GM18909 (cell line): ENCODE data around the gene SLC25A45.

Source experiments
- ATAC-seq: cut with Tn5 transposase; IDR thresholded peaks from one replicate; pipeline ENCODE4 v1.9.1; 2021; ENCODE audit warnings: mild to moderate bottlenecking; ENCODE audit not compliant: unreplicated experiment, poor library complexity

Gene SLC25A45

DNA sequence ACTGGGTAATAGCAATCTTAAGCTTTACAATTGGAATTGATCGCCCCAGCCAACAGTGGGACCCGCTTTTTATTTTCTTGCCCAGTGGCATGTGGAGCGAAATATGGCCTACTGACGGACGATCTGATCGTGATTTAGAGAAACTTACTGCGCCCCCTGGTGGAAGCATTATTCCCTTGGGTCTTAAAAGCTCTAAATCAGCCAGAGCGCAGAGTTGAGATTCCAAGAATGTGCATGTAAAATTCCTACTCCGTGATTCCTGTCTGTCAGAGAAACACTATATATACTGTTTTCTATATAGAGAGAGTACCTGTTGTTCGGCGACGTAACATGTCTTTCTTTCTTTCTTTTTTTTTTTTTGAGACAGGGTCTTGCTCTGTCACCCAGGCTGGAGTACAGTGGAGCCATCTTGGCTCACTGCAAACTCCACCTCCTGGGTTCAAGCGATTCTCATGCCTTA, 52.5 kb downstream of the SLC25A45 start:
- ATAC-seq = no peak

DNA sequence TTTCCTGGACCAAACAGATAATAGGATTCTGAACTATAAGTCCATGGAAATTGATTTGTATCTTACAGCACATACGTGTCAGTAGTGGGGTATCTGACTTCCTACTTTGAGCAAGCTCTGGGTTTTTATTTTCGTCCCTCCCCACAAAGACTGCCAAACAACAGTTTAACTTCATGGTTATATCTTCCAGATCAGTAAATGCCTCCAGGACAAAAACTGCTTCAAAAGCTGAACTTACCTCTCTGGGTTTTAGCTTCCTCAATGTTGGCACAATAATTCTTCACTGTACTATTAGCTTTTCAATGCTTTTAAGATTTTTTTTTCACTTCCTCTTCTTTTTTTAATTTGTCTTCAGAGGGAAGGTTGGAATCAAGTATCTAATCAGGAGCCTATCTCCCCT, 53.0 kb downstream of the SLC25A45 start:
- no peak for ATAC-seq

- ATAC-seq = no peak
Measured at GRCh38 chr11:65327021-65327420, 55.4 kb downstream of the SLC25A45 start.

DNA sequence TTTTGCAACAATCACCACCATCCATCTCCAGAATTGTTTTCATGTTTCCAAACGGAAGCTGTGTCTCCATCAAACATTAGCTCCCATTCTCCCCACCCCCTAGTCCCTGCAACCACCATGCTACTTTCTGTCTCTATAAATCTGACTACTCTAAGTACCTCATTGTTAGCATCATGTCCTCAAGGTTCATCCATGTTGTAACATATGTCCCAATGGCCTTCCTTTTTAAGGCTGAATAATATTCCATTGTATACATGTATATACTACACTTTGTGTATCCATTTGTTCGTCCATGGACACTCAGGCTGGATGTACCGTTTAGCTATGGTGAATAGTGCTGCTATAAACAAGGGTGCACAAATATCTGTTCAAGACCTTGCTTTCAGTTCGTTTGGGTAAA, 57.0 kb downstream of the SLC25A45 start:
- ATAC-seq = no peak
